Neural cell (in vitro differentiated cells): ENCODE results near the gene SLC25A24. TPM values are rescaled to one million over a fixed set of nuclear protein-coding genes. Genes with fewer than 3 reads are reported as not detected.

Source experiments
- H2AFZ ChIP-seq: fragments of 200-600, 300-800 bp; sonication (generic), shearing (Covaris generic); 2 replicates; pipeline ENCODE4 v1.6.0; 2014; ENCODE audit warnings: low read depth, mild to moderate bottlenecking, antibody characterized with exemption, low read length, moderate library complexity
- H3F3A ChIP-seq: fragments of 200-600 bp; shearing (Covaris generic); 2 replicates; pipeline ENCODE4 v1.6.1; 2016; ENCODE audit warnings: mild to moderate bottlenecking, moderate library complexity, mixed read lengths, antibody characterized with exemption, low read length; ENCODE audit not compliant: insufficient read depth, poor library complexity, severe bottlenecking
- H3K27ac ChIP-seq: fragments of 200-600, 300-800 bp; sonication (generic), shearing (Covaris generic); 2 replicates; pipeline ENCODE4 v1.5.1; 2014; ENCODE audit warnings: mild to moderate bottlenecking, low read length, moderate library complexity
- H3K27me3 ChIP-seq: fragments of 300-800, 200-600 bp; sonication (generic), shearing (Covaris generic); 2 replicates; pipeline ENCODE4 v1.6.0; 2014; ENCODE audit warnings: mild to moderate bottlenecking, low read depth, low read length, moderate library complexity; ENCODE audit not compliant: insufficient read depth
- H3K36me3 ChIP-seq: fragments of 300-800, 200-600 bp; sonication (generic), shearing (Covaris generic); 2 replicates; pipeline ENCODE4 v1.5.1; 2014; ENCODE audit warnings: mild to moderate bottlenecking, antibody characterized with exemption, low read length, moderate library complexity; ENCODE audit not compliant: insufficient read depth
- H3K4me2 ChIP-seq: fragments of 300-800, 200-600 bp; sonication (generic), shearing (Covaris generic); 2 replicates; pipeline ENCODE4 v1.6.0; 2014; ENCODE audit warnings: mild to moderate bottlenecking, low read length
- H3K4me3 ChIP-seq: fragments of 300-800, 200-600 bp; sonication (generic), shearing (Covaris generic); 2 replicates; pipeline ENCODE4 v1.5.1; 2014; ENCODE audit warnings: mild to moderate bottlenecking, low read length, moderate library complexity
- H3K79me2 ChIP-seq: fragments of 200-600 bp; shearing (Covaris generic); replicated peaks from 2 replicates; pipeline ENCODE4 v1.6.0; 2014; ENCODE audit warnings: mild to moderate bottlenecking, low read length, moderate library complexity; ENCODE audit not compliant: insufficient read depth
- H3K9ac ChIP-seq: fragments of 300-800, 200-600 bp; sonication (generic), shearing (Covaris generic); 2 replicates; pipeline ENCODE4 v1.6.1; 2016; ENCODE audit warnings: mild to moderate bottlenecking, low read length, mixed read lengths
- H3K9me2 ChIP-seq: fragments of 200-600 bp; shearing (Covaris generic); 2 replicates; pipeline ENCODE4 v1.6.1; 2016; ENCODE audit warnings: mild to moderate bottlenecking, low read length, mixed read lengths; ENCODE audit not compliant: insufficient read depth
- H3K9me3 ChIP-seq: fragments of 200-600, 300-800 bp; sonication (generic), shearing (Covaris generic); 2 replicates; pipeline ENCODE4 v1.6.1; 2016; ENCODE audit warnings: mild to moderate bottlenecking, mixed run types, low read length, moderate library complexity, mixed read lengths
- H4K20me1 ChIP-seq: fragments of 200-600 bp; shearing (Covaris generic); 2 replicates; pipeline ENCODE4 v1.6.1; 2016; ENCODE audit warnings: mild to moderate bottlenecking, mixed run types; ENCODE audit not compliant: insufficient read depth
- CTCF ChIP-seq: fragments of 450-650 bp; IDR thresholded peaks from 2 replicates; pipeline ENCODE4 v1.5.1; 2014; ENCODE audit warnings: antibody characterized with exemption, mild to moderate bottlenecking, moderate library complexity; ENCODE audit not compliant: poor library complexity, severe bottlenecking
- EP300 ChIP-seq: fragments of 450-650 bp; conservative IDR thresholded peaks from 2 replicates; pipeline ENCODE4 v1.6.1; 2014; ENCODE audit warnings: antibody characterized with exemption, mild to moderate bottlenecking, moderate library complexity; ENCODE audit not compliant: poor library complexity, severe bottlenecking
- EZH2 ChIP-seq: fragments of 200-600, 300-800 bp; shearing (Covaris generic), sonication (generic); IDR thresholded peaks from 2 replicates; pipeline ENCODE4 v1.6.1; 2014; ENCODE audit warnings: antibody characterized with exemption, low read length, borderline replicate concordance, mild to moderate bottlenecking; ENCODE audit not compliant: insufficient read depth, poor library complexity, severe bottlenecking
- MXI1 ChIP-seq: fragments of 450-650 bp; conservative IDR thresholded peaks from 2 replicates; pipeline ENCODE4 v1.6.1; 2014; ENCODE audit warnings: antibody characterized with exemption, mild to moderate bottlenecking; ENCODE audit not compliant: poor library complexity, severe bottlenecking
- POLR2AphosphoS5 ChIP-seq: IDR thresholded peaks from 2 replicates; pipeline ENCODE4 v1.6.1; 2012
- RAD21 ChIP-seq: fragments of 450-650 bp; conservative IDR thresholded peaks from 2 replicates; pipeline ENCODE4 v1.6.1; 2014; ENCODE audit warnings: antibody characterized with exemption, mild to moderate bottlenecking, moderate library complexity
- REST ChIP-seq: IDR thresholded peaks from 2 replicates; pipeline ENCODE4 v1.6.1; 2012; ENCODE audit warnings: borderline replicate concordance
- SMC3 ChIP-seq: fragments of 450-650 bp; conservative IDR thresholded peaks from 2 replicates; pipeline ENCODE4 v1.6.1; 2014; ENCODE audit warnings: antibody characterized with exemption, mild to moderate bottlenecking, moderate library complexity; ENCODE audit not compliant: poor library complexity
- TAF1 ChIP-seq: IDR thresholded peaks from 2 replicates; pipeline ENCODE4 v1.6.1; 2012; ENCODE audit warnings: low read depth
- polyA plus RNA-seq: library from polyadenylated mRNA; depleted of rRNA; stranded (reverse); fragments of >200 nt; gene quantifications from 2 replicates; pipeline ENCODE4 v1.2.3, GENCODE V29; 2014

SLC25A24 gene
- polyA plus RNA-seq, 1 donor from 2014 or later = 25.5 TPM

- Histone ChIP-seq H3K79me2 (peaks cover 25% of the 10 kb centered on the region), H3K27ac (no peak overlapping the region)
Observed at GRCh38 chr1:108182959-108183700, 17.0 kb downstream of the SLC25A24 start.

GRCh38 chr1:108179018-108179417 is 21.1 kb downstream of the SLC25A24 start:
- H2AFZ ChIP-seq = no peak overlapping the region
- TF ChIP-seq SMC3 (no peak), POLR2AphosphoS5 (no peak), REST (no peak), TAF1 (no peak), CTCF (no peak)

More at GRCh38 chr1:108182959-108183700, 17.0 kb downstream of the SLC25A24 start:
- no peak overlapping the region for H2AFZ ChIP-seq
- peaks cover 14% of the 10 kb centered on the region for H3K9me3 ChIP-seq
- peaks cover 10% of the 10 kb centered on the region for H3K36me3 ChIP-seq
- no peaks in the 10 kb centered on the region for H3K9me2 ChIP-seq
- no peaks in the 10 kb centered on the region for H4K20me1 ChIP-seq
- no peak overlapping the region for H3K4me3 ChIP-seq
- H3K9ac ChIP-seq = no peak overlapping the region
- H3F3A ChIP-seq = no peaks in the 10 kb centered on the region
- H3K27me3 ChIP-seq = no peaks in the 10 kb centered on the region
- H3K4me2 ChIP-seq = no peak overlapping the region
- TF ChIP-seq TAF1 (no peak), POLR2AphosphoS5 (no peak), EZH2 (no peak), SMC3 (no peak), EP300 (no peak), REST (no peak), RAD21 (no peak), MXI1 (no peak), CTCF (no peak)

More at GRCh38 chr1:108179018-108179417, 21.1 kb downstream of the SLC25A24 start:
- Histone ChIP-seq H3K36me3 (peaks cover 6% of the 10 kb centered on the region), H3K9me3 (peaks cover 20% of the 10 kb centered on the region), H3K4me2 (no peak overlapping the region), H3K9ac (no peak overlapping the region), H3K9me2 (no peaks in the 10 kb centered on the region), H3K79me2 (peaks cover 13% of the 10 kb centered on the region), H3K27ac (no peak overlapping the region), H3F3A (no peaks in the 10 kb centered on the region), H3K27me3 (no peaks in the 10 kb centered on the region), H3K4me3 (no peak overlapping the region), H4K20me1 (no peaks in the 10 kb centered on the region)
